NCI-H1417 treated with DMSO at 0.1 percent for 48 hours (cell line): ENCODE results near the gene ZNF277.
A peak's percentile ranks its signal among the peaks of the same experiment; 100 is the strongest.
"Not testable (repeated sequence)": the region's sequence is repeated elsewhere in the genome, so short reads cannot be mapped to it uniquely, and the experiment has no call there.

Experiments used
- DNase-seq: peaks from one replicate; lab custom pipeline; 2025; lab: John Stamatoyannopoulos, UW

ZNF277 gene

GRCh38 chr7:112212571-112212970 is 6.1 kb downstream of the ZNF277 start:
- no peak for DNase-seq

- DNase-seq: no peak
Observed at GRCh38 chr7:112213735-112214134, 7.2 kb downstream of the ZNF277 start.

- no peak for DNase-seq
Observed at GRCh38 chr7:112214268-112214667, 7.8 kb downstream of the ZNF277 start.

GRCh38 chr7:112214883-112215282 is 8.4 kb downstream of the ZNF277 start:
- DNase-seq: no peak

GRCh38 chr7:112215787-112216186 is 9.3 kb downstream of the ZNF277 start:
- DNase-seq: peak; percentile 11

GRCh38 chr7:112220877-112221434 is 14.5 kb downstream of the ZNF277 start:
- no peak for DNase-seq

- DNase-seq: no peak
Observed at GRCh38 chr7:112223310-112223709, 16.8 kb downstream of the ZNF277 start.

GRCh38 chr7:112224186-112224585 is 17.7 kb downstream of the ZNF277 start:
- DNase-seq: no peak

GRCh38 chr7:112225006-112225405 is 18.5 kb downstream of the ZNF277 start:
- DNase-seq: no peak

- DNase-seq: no peak
Observed at GRCh38 chr7:112226701-112227276, 20.3 kb downstream of the ZNF277 start.

GRCh38 chr7:112228632-112229031 is 22.1 kb downstream of the ZNF277 start:
- DNase-seq: no peak

- no peak for DNase-seq
Observed at GRCh38 chr7:112232212-112232978, 25.9 kb downstream of the ZNF277 start.

GRCh38 chr7:112233048-112233697 is 26.7 kb downstream of the ZNF277 start:
- no peak for DNase-seq

- no peak for DNase-seq
Observed at GRCh38 chr7:112234147-112234546, 27.7 kb downstream of the ZNF277 start.

GRCh38 chr7:112236597-112236996 is 30.1 kb downstream of the ZNF277 start:
- DNase-seq: no peak

GRCh38 chr7:112238330-112238729 is 31.8 kb downstream of the ZNF277 start:
- no peak for DNase-seq

GRCh38 chr7:112238852-112239610 is 32.5 kb downstream of the ZNF277 start:
- no peak for DNase-seq

- DNase-seq: no peak
Observed at GRCh38 chr7:112248598-112248997, 42.1 kb downstream of the ZNF277 start.

- DNase-seq: not testable (repeated sequence)
Observed at GRCh38 chr7:112249967-112250366, 43.5 kb downstream of the ZNF277 start.

GRCh38 chr7:112252141-112252540 is 45.6 kb downstream of the ZNF277 start:
- DNase-seq: no peak

- no peak for DNase-seq
Observed at GRCh38 chr7:112252691-112253090, 46.2 kb downstream of the ZNF277 start.

GRCh38 chr7:112254156-112254555 is 47.7 kb downstream of the ZNF277 start:
- no peak for DNase-seq
